IPS DF 19.7 (cell line): ENCODE measurements around the gene GNL3L.
A peak's percentile ranks its signal among the peaks of the same experiment; 100 is the strongest.
"Not testable (repeated sequence)": the region's sequence is repeated elsewhere in the genome, so short reads cannot be mapped to it uniquely, and the experiment has no call there.

ENCODE experiments used
- DNase-seq: peaks from one replicate; pipeline ENCODE4 v3.0.0-alpha.2; 2013; ENCODE audit warnings: low read depth, low spot score

The GNL3L gene

GRCh38 chrX:54555006-54555405 lies 25.0 kb downstream of the GNL3L start:
- not testable (repeated sequence) for DNase-seq

GRCh38 chrX:54560411-54560810 lies 30.4 kb downstream of the GNL3L start:
- no peak for DNase-seq

- no peak for DNase-seq
Observed at GRCh38 chrX:54561622-54562021, 31.6 kb downstream of the GNL3L start.

GRCh38 chrX:54564936-54565335 lies 34.9 kb downstream of the GNL3L start:
- no peak for DNase-seq

- no peak for DNase-seq
Observed at GRCh38 chrX:54570332-54570731, 40.3 kb downstream of the GNL3L start.

GRCh38 chrX:54572641-54573040 lies 42.6 kb downstream of the GNL3L start:
- DNase-seq, result not testable (repeated sequence)

GRCh38 chrX:54597728-54598127 lies 67.7 kb downstream of the GNL3L start:
- no peak for DNase-seq

- peak; percentile 12 for DNase-seq
Observed at GRCh38 chrX:54602563-54602962, 72.5 kb downstream of the GNL3L start.
